Stimulated activated naive CD8-positive, alpha-beta T cell treated with anti-CD3 and anti-CD28 coated beads, Interleukin-15, Interleukin-2, amounts not matched to agents 100 ng/mL and 50 ng/mL, for 24 hours (primary cell): ENCODE data around the gene MYL3.

ENCODE experiments used
- H3K27ac Mint-ChIP-seq: one replicate; pipeline ENCODE4 v1.8.0; 2021; ENCODE audit warnings: mild to moderate bottlenecking, mixed read lengths
- H3K27me3 Mint-ChIP-seq: one replicate; pipeline ENCODE4 v1.8.0; 2021; ENCODE audit warnings: mixed read lengths
- H3K36me3 Mint-ChIP-seq: one replicate; pipeline ENCODE4 v1.8.0; 2021; ENCODE audit warnings: low read depth, mixed read lengths
- H3K4me1 Mint-ChIP-seq: one replicate; pipeline ENCODE4 v1.8.0; 2021; ENCODE audit warnings: low read depth, mixed read lengths
- H3K4me3 Mint-ChIP-seq: one replicate; pipeline ENCODE4 v1.8.0; 2021; ENCODE audit warnings: mild to moderate bottlenecking, mixed read lengths
- H3K9me3 Mint-ChIP-seq: one replicate; pipeline ENCODE4 v1.8.0; 2021; ENCODE audit warnings: mixed read lengths

The MYL3 gene

DNA sequence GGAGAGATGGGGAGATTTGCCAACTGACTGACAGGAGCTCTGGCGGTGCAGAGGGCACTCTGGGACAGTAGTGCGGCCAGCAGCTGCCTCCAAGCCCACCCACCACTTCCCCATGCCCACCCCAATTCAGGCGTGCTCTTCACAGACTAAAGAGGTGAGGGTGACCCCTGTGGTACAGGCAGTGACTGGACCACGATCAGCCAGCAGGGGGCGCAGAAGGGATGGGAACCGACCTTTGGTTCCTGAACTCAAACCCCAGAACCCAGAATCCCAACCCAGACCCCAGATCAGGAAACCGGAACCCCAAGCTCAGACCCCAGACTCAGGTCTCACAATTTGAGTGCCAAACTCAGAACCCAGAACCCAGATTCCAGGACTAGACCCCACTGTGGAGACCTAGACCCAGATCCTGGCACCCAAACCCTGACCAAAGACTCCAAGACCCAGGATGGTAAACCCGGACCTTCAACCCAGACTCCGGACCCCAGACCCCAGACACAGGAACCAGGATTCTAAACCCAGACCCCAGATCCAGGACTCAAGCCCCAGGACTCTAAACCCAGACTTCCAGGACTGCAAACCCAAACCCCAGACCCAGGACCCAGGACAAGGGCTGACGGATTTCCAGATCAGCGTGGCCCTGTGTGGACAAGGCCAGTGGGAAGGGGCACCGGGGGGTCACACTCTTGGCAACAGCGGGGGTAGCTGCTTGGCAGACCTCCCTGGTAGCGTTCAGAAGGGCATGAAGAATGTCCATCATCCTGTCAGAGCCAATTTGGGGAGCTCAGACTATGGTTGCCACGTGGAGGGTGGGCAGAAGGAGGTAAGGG is 3.7 kb upstream of the MYL3 start:
- no peaks in the 10 kb centered on the region for H3K27me3 Mint-ChIP-seq
- no peak overlapping the region for H3K4me3 Mint-ChIP-seq

GRCh38 chr3:46866032-46866595 is 2.9 kb upstream of the MYL3 start:
- no peaks in the 10 kb centered on the region for H3K36me3 Mint-ChIP-seq
- H3K4me3 Mint-ChIP-seq = no peak overlapping the region
- H3K4me1 Mint-ChIP-seq = no peaks in the 10 kb centered on the region
- no peaks in the 10 kb centered on the region for H3K27me3 Mint-ChIP-seq
- H3K27ac Mint-ChIP-seq = no peak overlapping the region
- no peaks in the 10 kb centered on the region for H3K9me3 Mint-ChIP-seq

More for the DNA sequence above, 3.7 kb upstream of the MYL3 start:
- no peak overlapping the region for H3K27ac Mint-ChIP-seq
- no peaks in the 10 kb centered on the region for H3K9me3 Mint-ChIP-seq
- no peaks in the 10 kb centered on the region for H3K4me1 Mint-ChIP-seq
- H3K36me3 Mint-ChIP-seq = no peaks in the 10 kb centered on the region

GRCh38 chr3:46865546-46865945 is 2.3 kb upstream of the MYL3 start:
- Mint-ChIP-seq H3K4me3 (no peak overlapping the region), H3K27me3 (no peaks in the 10 kb centered on the region), H3K9me3 (no peaks in the 10 kb centered on the region), H3K27ac (no peak overlapping the region), H3K4me1 (no peaks in the 10 kb centered on the region), H3K36me3 (no peaks in the 10 kb centered on the region)

DNA sequence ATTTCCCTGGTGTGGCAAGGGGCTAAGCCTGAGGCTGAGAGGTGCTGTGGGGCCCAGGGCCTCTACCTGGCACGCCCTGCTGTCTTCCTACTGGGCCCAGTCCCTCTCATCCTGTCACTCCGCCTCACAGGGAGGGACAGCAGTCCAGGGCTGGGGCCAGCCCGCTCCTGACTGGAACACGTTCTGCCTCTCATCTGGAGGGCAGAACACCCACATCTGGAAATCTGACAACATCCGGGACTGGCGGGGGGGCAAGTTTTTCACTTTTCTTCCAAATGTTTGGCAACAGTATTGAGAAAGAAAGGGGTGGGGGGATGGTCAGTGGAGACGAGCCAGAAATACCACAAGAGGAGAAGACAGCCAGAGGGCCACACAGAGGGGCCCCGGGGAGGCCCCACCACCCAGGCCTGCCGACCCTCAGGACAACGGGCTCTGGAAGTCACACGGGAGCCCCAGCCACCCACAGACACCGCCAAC is 1.8 kb upstream of the MYL3 start:
- no peaks in the 10 kb centered on the region for H3K27me3 Mint-ChIP-seq
- H3K4me1 Mint-ChIP-seq = no peaks in the 10 kb centered on the region
- H3K4me3 Mint-ChIP-seq = no peak overlapping the region
- H3K9me3 Mint-ChIP-seq = no peaks in the 10 kb centered on the region
- H3K27ac Mint-ChIP-seq = no peak overlapping the region
- H3K36me3 Mint-ChIP-seq = no peaks in the 10 kb centered on the region

DNA sequence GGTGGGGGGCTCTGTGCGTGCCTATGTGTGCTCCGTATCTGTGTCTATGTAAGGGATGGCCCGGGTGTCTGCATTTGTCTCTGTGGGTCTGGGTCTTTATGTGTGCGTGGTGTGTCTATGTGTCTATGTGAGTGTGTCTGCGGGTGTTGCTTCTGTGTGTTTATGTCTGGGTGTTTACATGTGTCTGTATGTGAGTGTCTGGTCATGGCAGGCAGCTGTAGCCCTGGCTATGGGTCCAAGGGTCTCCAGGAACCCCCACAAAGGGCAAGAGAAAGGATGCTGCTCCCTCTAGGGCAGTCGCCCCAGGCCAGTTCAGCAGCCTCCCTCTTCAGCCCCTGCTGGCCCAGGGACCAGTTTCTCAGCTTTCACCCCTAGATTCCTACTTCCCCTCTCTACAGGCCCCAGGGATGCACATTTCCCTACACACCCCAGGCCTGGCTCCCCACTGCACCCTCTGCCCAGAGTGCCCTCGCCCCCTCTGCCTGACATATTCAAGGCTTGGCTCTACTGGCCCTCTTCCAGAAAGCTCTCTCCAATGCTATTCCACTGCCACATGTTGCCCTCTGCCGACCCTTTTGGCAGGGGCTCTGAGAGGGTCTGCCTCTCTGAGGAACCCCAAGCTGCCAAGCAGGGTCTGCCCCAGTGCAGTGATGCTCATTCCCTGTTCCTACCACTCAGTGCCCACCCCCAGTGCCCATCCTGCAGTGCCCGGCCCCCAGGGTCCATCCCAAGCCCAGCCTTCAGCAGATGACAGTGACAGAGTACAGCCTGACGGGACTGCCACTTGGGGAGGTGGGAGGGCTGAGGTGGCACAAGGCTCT is 1.0 kb upstream of the MYL3 start:
- Mint-ChIP-seq H3K4me1 (no peaks in the 10 kb centered on the region), H3K27me3 (no peaks in the 10 kb centered on the region), H3K36me3 (no peaks in the 10 kb centered on the region), H3K9me3 (no peaks in the 10 kb centered on the region), H3K4me3 (no peak overlapping the region), H3K27ac (no peak overlapping the region)

DNA sequence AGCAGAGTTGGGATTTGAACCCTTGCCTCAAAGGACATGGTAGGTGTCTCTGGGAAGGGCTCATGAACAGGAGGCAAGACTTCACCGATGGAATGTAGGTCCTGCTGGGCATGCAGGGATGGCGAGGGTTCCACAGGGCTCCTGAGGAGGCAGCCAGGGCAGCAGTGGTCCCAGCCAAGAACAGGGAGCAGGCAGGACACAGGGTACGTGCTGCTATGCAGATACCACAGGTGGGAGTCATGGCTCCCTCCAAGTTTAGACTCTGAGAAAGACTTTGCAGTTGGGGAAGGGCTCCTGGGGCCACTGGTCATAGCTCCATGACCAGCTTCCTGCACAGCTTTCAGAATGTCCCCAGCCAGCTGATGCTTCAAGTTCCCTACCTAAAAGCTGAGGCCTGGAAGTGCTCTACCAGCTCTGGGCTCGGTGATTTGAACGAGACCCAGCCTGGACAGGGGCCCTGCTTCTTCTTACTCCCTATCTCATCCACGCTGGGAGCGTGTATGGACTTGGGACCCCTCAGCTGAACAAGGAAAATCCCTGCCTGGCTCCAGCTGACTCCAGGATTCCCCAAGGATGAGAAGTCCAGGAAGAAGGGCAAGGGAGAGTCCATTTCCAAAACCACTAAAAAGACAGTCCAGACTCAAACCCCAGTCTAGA is 747 bp downstream of the MYL3 start:
- H3K27me3 Mint-ChIP-seq = no peaks in the 10 kb centered on the region
- no peak overlapping the region for H3K27ac Mint-ChIP-seq
- H3K4me3 Mint-ChIP-seq = no peak overlapping the region
- no peaks in the 10 kb centered on the region for H3K9me3 Mint-ChIP-seq
- H3K4me1 Mint-ChIP-seq = no peaks in the 10 kb centered on the region
- no peaks in the 10 kb centered on the region for H3K36me3 Mint-ChIP-seq

DNA sequence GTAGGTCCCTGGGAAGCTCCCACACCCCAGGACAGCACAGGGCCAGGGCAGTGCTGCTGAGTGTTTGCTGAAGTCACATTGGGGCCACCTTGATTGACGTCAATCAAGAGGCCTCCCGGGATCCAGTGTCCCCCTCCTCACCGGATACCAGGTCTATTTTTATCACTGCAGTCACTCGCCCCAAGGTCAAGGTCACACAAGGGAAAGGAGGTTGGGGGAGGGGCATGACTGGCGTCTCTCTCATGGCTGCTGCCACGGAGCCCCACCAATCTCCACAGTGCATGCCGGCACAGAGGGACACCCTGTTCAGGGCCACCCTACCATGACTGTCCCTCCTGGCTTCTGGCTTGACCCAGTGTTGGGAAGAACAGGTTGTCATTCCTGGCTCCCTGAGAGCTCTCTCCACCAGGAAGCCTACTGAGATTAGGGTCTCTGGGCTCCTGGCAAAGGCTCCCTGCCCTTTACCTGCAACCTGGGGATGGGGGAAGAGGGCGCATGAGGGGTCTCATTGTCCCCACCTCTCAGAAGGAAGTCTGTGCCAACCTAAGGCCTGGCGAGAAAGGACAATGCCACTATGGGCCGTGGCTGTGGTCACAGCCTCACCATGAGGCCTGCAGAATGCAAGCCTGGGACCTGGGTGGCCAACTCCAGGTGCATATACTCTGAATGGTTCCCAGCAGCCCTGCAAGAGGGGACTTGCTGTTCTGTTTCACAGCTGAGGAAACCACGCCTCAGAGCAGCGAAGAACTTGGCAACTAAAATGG is 1.5 kb downstream of the MYL3 start:
- Mint-ChIP-seq H3K27ac (no peak overlapping the region), H3K27me3 (no peaks in the 10 kb centered on the region), H3K4me3 (no peak overlapping the region), H3K4me1 (no peaks in the 10 kb centered on the region), H3K9me3 (no peaks in the 10 kb centered on the region), H3K36me3 (no peaks in the 10 kb centered on the region)

GRCh38 chr3:46860810-46861604 is 2.2 kb downstream of the MYL3 start:
- Mint-ChIP-seq H3K36me3 (no peaks in the 10 kb centered on the region), H3K4me3 (no peak overlapping the region), H3K27me3 (no peaks in the 10 kb centered on the region), H3K4me1 (no peaks in the 10 kb centered on the region), H3K27ac (no peak overlapping the region), H3K9me3 (no peaks in the 10 kb centered on the region)

GRCh38 chr3:46860017-46860809 is 3.0 kb downstream of the MYL3 start:
- Mint-ChIP-seq H3K36me3 (no peaks in the 10 kb centered on the region), H3K27me3 (no peaks in the 10 kb centered on the region), H3K9me3 (no peaks in the 10 kb centered on the region), H3K4me3 (no peak overlapping the region), H3K4me1 (no peaks in the 10 kb centered on the region), H3K27ac (no peak overlapping the region)

GRCh38 chr3:46859001-46859710 is 4.1 kb downstream of the MYL3 start:
- H3K9me3 Mint-ChIP-seq = no peaks in the 10 kb centered on the region
- no peak overlapping the region for H3K4me3 Mint-ChIP-seq
- H3K36me3 Mint-ChIP-seq = no peaks in the 10 kb centered on the region
- no peak overlapping the region for H3K27ac Mint-ChIP-seq
- no peaks in the 10 kb centered on the region for H3K27me3 Mint-ChIP-seq
- H3K4me1 Mint-ChIP-seq = no peaks in the 10 kb centered on the region

- Mint-ChIP-seq H3K4me3 (no peak overlapping the region), H3K36me3 (no peaks in the 10 kb centered on the region), H3K9me3 (no peaks in the 10 kb centered on the region), H3K4me1 (no peaks in the 10 kb centered on the region), H3K27me3 (no peaks in the 10 kb centered on the region), H3K27ac (no peak overlapping the region)
Measured at GRCh38 chr3:46858456-46858855, 4.8 kb downstream of the MYL3 start.

GRCh38 chr3:46857485-46858341 is 5.5 kb downstream of the MYL3 start:
- H3K27ac Mint-ChIP-seq = no peak overlapping the region
- no peaks in the 10 kb centered on the region for H3K36me3 Mint-ChIP-seq
- H3K9me3 Mint-ChIP-seq = no peaks in the 10 kb centered on the region

More at GRCh38 chr3:46857485-46858341, 5.5 kb downstream of the MYL3 start:
- H3K4me1 Mint-ChIP-seq = no peaks in the 10 kb centered on the region
- H3K4me3 Mint-ChIP-seq = no peak overlapping the region
- H3K27me3 Mint-ChIP-seq = no peaks in the 10 kb centered on the region
